Adrenal gland (tissue), 12 donors: Measurements from ENCODE around the gene CYP19A1. TPM values are rescaled to one million over a fixed set of nuclear protein-coding genes. Genes with fewer than 3 reads are reported as not detected.

Source experiments
- DNase-seq, 7 donors: peaks; one replicate each; pipeline ENCODE4 v3.0.0-alpha.2; 2019 to 2020
- H3K27ac ChIP-seq, 5 donors: fragments of 200-600 bp; sonication (generic) in 4 of 5; 1 replicate in 3 of 5; 2 replicates in 2 of 5; pipeline versions ENCODE4 v1.5.1 to v1.8.0; 2016 to 2020; ENCODE audit warnings: mild to moderate bottlenecking in 1 of 5
- H3K27me3 ChIP-seq: fragments of 200-600 bp; 2 replicates; pipeline ENCODE4 v1.8.0; 2021
- H3K36me3 ChIP-seq, 2 donors: fragments of 200-600 bp; replicated peaks in 1 of 2; 1 replicate in 1 of 2; 2 replicates in 1 of 2; pipeline versions ENCODE4 v1.5.1 to v1.8.0; 2018 to 2022
- H3K4me1 ChIP-seq, 2 donors: fragments of 200-600 bp; replicated peaks in 1 of 2; 1 replicate in 1 of 2; 2 replicates in 1 of 2; pipeline versions ENCODE4 v1.5.1 to v1.8.0; 2018 to 2021
- H3K4me3 ChIP-seq, 4 donors: fragments of 200-600 bp; sonication (generic) in 3 of 4; one replicate each; pipeline ENCODE4 v1.5.1; 2016 to 2018
- H3K9me3 ChIP-seq, 3 donors: fragments of 200-600 bp; sonication (generic) in 1 of 3; replicated peaks in 1 of 3; 1 replicate in 2 of 3; 2 replicates in 1 of 3; pipeline versions ENCODE4 v1.5.1 to v1.8.0; 2016 to 2021
- CTCF ChIP-seq, 6 experiments: fragments of 450-650 bp in 4 of 6; fragments of 200-600 bp in 2 of 6; sonication (generic) in 1 of 6; IDR thresholded peaks; 1 replicate in 5 of 6; 2 replicates in 1 of 6; pipeline versions ENCODE4 v1.5.1 to v1.8.0; 2016 to 2021; ENCODE audit warnings: antibody characterized with exemption in 6 of 6, mild to moderate bottlenecking in 2 of 6, moderate library complexity in 1 of 6
- POLR2A ChIP-seq, 2 donors: fragments of 450-650 bp; IDR thresholded peaks; one replicate each; pipeline ENCODE4 v1.6.1; 2017; ENCODE audit warnings: antibody characterized with exemption in 2 of 2, mild to moderate bottlenecking in 2 of 2, moderate library complexity in 1 of 2
- WGBS, 4 donors: extraction: QIAGEN DNeasy Blood & Tissue Kit in 2 of 4; methylation state at CpG; one replicate each; pipeline versions ENCODE4 v1.1.5 to v1.1.7; 2013 to 2017; 5-methylcytosine and 5-hydroxymethylcytosine counted together
- intact Hi-C, 2 donors: fragments of 100-400 bp; cut with DNase I; formaldehyde crosslinking; loops; one replicate each; pipeline versions ENCODE4 v1.14.1 to v1.15.0; 2022 to 2023
- polyA plus RNA-seq, 3 donors: library from polyadenylated mRNA; stranded (reverse); fragments of 200-250 nt in 2 of 3; fragments of 350-450 nt in 1 of 3; fragmentation: Illumina TruSeq in 1 of 3; extraction: RNeasy Lipid Tissue Mini Kit (QIAGEN cat#74804) in 1 of 3; gene quantifications; one replicate each; pipeline ENCODE4 v1.2.3, GENCODE V29; 2013 to 2014
- total RNA-seq, 9 donors: library from RNA; depleted of rRNA in 4 of 9; stranded (reverse); fragments of >200 nt in 4 of 9; fragments of 120-200 nt in 1 of 9; fragmentation: NEBNext Ultra II Directional in 1 of 9; extraction: Animal tissue kit (Norgen Biotek cat#: 25700) in 1 of 9; gene quantifications; one replicate each; pipeline versions ENCODE4 v1.1.0 to v1.2.4, GENCODE V29; 2013 to 2023
- donor health status: healthy with polysubstance abuse.
- donor health status: Bipolar disorder and iron deficiency.
- donor health status: DM: yes; HTN: yes; CAD: no.
- donor health status: DM: no; HTN: no; CAD: no.
- donor health status: DM: no; HTN: no; CAD: no.
- donor health status: DM: yes; HTN: yes; CAD: no.

Gene CYP19A1
- total and polyA plus RNA-seq, 12 donors: 0.41 to 21.6 (median 1.3) TPM

GRCh38 chr15:51202783-51203182, 135.6 kb downstream of the CYP19A1 start:
- WGBS, 4 donors: 70 to 84% (median 73%) methylated on average over 3 of the region's 3 CpGs

GRCh38 chr15:51201581-51201980, 136.8 kb downstream of the CYP19A1 start:
- no peaks in the 10 kb centered on the region for H3K36me3 ChIP-seq

More at GRCh38 chr15:51202783-51203182, 135.6 kb downstream of the CYP19A1 start:
- Histone ChIP-seq H3K4me3 (no peak overlapping the region), H3K9me3 (no peaks in the 10 kb centered on the region), H3K27me3 (no peaks in the 10 kb centered on the region), H3K27ac (no peak overlapping the region), H3K4me1 (no peaks in the 10 kb centered on the region), H3K36me3 (no peaks in the 10 kb centered on the region)
- TF ChIP-seq POLR2A (IDR thresholded peaks at IDR 0.05) (no peak), CTCF (IDR thresholded peaks at IDR 0.05) (no peak)
- no peak for DNase-seq
- intact Hi-C loops: no loop called here

GRCh38 chr15:51200792-51201191, 137.6 kb downstream of the CYP19A1 start:
- WGBS, 4 donors: 47 to 83% (median 58%) methylated on average over 3 of the region's 3 CpGs
- no peak for DNase-seq
- TF ChIP-seq POLR2A (IDR thresholded peaks at IDR 0.05) (no peak), CTCF (IDR thresholded peaks at IDR 0.05) (no peak)

More at GRCh38 chr15:51201581-51201980, 136.8 kb downstream of the CYP19A1 start:
- H3K9me3 ChIP-seq: no peaks in the 10 kb centered on the region
- no peak for DNase-seq
- no peaks in the 10 kb centered on the region for H3K4me1 ChIP-seq
- H3K27ac ChIP-seq: no peak overlapping the region
- TF ChIP-seq POLR2A (IDR thresholded peaks at IDR 0.05) (no peak), CTCF (IDR thresholded peaks at IDR 0.05) (no peak)
- 79 to 92% (median 84%) methylated on average over 5 of the region's 5 CpGs for WGBS, 4 donors
- no peaks in the 10 kb centered on the region for H3K27me3 ChIP-seq
- intact Hi-C loops: no loop called here
- no peak overlapping the region for H3K4me3 ChIP-seq

GRCh38 chr15:51199541-51199940, 138.9 kb downstream of the CYP19A1 start:
- Histone ChIP-seq H3K4me3 (no peak overlapping the region), H3K9me3 (no peaks in the 10 kb centered on the region), H3K27me3 (peaks cover 6% of the 10 kb centered on the region), H3K4me1 (no peaks in the 10 kb centered on the region), H3K27ac (no peak overlapping the region), H3K36me3 (no peaks in the 10 kb centered on the region)
- intact Hi-C loops: no loop called here
- no peak for DNase-seq
- WGBS, 4 donors: 86 to 90% (median 89%) methylated on average over 6 of the region's 6 CpGs
- TF ChIP-seq POLR2A (IDR thresholded peaks at IDR 0.05) (no peak), CTCF (IDR thresholded peaks at IDR 0.05) (no peak)

More at GRCh38 chr15:51200792-51201191, 137.6 kb downstream of the CYP19A1 start:
- intact Hi-C loops: no loop called here
- Histone ChIP-seq H3K9me3 (no peaks in the 10 kb centered on the region), H3K4me1 (no peaks in the 10 kb centered on the region), H3K27me3 (no peaks in the 10 kb centered on the region), H3K4me3 (no peak overlapping the region), H3K27ac (no peak overlapping the region), H3K36me3 (no peaks in the 10 kb centered on the region)
